Globus pallidus (tissue), 1 donor: ENCODE results near the gene EPS8.
"Not testable (repeated sequence)": the region's sequence is repeated elsewhere in the genome, so short reads cannot be mapped to it uniquely, and the experiment has no call there.

Source experiments
- DNase-seq: peaks from one replicate; pipeline ENCODE4 v3.0.0-alpha.2; 2015; ENCODE audit warnings: low spot score

EPS8 gene

GRCh38 chr12:15646581-15646980 lies 142.6 kb downstream of the EPS8 start:
- no peak for DNase-seq

GRCh38 chr12:15644700-15645099 lies 144.5 kb downstream of the EPS8 start:
- no peak for DNase-seq

- no peak for DNase-seq
Measured at GRCh38 chr12:15638231-15638630, 151.0 kb downstream of the EPS8 start.

GRCh38 chr12:15636060-15636890 lies 152.9 kb downstream of the EPS8 start:
- DNase-seq = no peak

- DNase-seq = no peak
Measured at GRCh38 chr12:15634010-15634683, 155.0 kb downstream of the EPS8 start.

- DNase-seq = no peak
Measured at GRCh38 chr12:15633201-15633600, 156.0 kb downstream of the EPS8 start.

GRCh38 chr12:15632708-15633107 lies 156.5 kb downstream of the EPS8 start:
- no peak for DNase-seq

- DNase-seq = no peak
Measured at GRCh38 chr12:15631007-15631715, 158.0 kb downstream of the EPS8 start.

- DNase-seq = no peak
Measured at GRCh38 chr12:15629761-15630160, 159.4 kb downstream of the EPS8 start.

- peak; percentile 32 for DNase-seq
Measured at GRCh38 chr12:15629108-15629507, 160.1 kb downstream of the EPS8 start.

GRCh38 chr12:15627995-15628945 lies 160.9 kb downstream of the EPS8 start:
- DNase-seq = peak; percentile 12

- DNase-seq = no peak
Measured at GRCh38 chr12:15625075-15625474, 164.1 kb downstream of the EPS8 start.

GRCh38 chr12:15620741-15621539 lies 168.2 kb downstream of the EPS8 start:
- DNase-seq = peak; percentile 9

GRCh38 chr12:15616495-15616894 lies 172.7 kb downstream of the EPS8 start:
- DNase-seq = not testable (repeated sequence)

- no peak for DNase-seq
Measured at GRCh38 chr12:15613981-15614380, 175.2 kb downstream of the EPS8 start.

GRCh38 chr12:15608941-15609340 lies 180.2 kb downstream of the EPS8 start:
- no peak for DNase-seq

- no peak for DNase-seq
Measured at GRCh38 chr12:15608406-15608805, 180.8 kb downstream of the EPS8 start.

GRCh38 chr12:15605881-15606590 lies 183.2 kb downstream of the EPS8 start:
- DNase-seq = no peak

- DNase-seq = no peak
Measured at GRCh38 chr12:15603474-15604085, 185.6 kb downstream of the EPS8 start.
